Activated CD4-positive, alpha-beta T cell treated with anti-CD3 and anti-CD28 coated beads, Interleukin-2, amount 50 U/mL, for 1 hour (primary cell): ENCODE results near the gene ADAM10.
"Not testable (repeated sequence)": the region's sequence is repeated elsewhere in the genome, so short reads cannot be mapped to it uniquely, and the experiment has no call there.

Experiments used
- DNase-seq: peaks from one replicate; pipeline ENCODE4 v3.0.0-alpha.2; 2020

ADAM10 gene

GRCh38 chr15:58749532-58750337 lies at the start of gene ADAM10:
ADAM10 (minus strand) TSS chr15:58749707; CDS start chr15:58749534, 173 bp downstream.
- DNase-seq, result peak; percentile 97

- DNase-seq, result no peak
Observed at GRCh38 chr15:58797505-58797904, 48.0 kb upstream of the ADAM10 start.

- DNase-seq, result no peak
Observed at GRCh38 chr15:58795825-58796224, 46.3 kb upstream of the ADAM10 start.

- no peak for DNase-seq
Observed at GRCh38 chr15:58793862-58794261, 44.4 kb upstream of the ADAM10 start.

- DNase-seq, result no peak
Observed at GRCh38 chr15:58788056-58788710, 38.7 kb upstream of the ADAM10 start.

- no peak for DNase-seq
Observed at GRCh38 chr15:58785355-58785754, 35.8 kb upstream of the ADAM10 start.

GRCh38 chr15:58779554-58779953 lies 30.0 kb upstream of the ADAM10 start:
- DNase-seq, result no peak

GRCh38 chr15:58777107-58777506 lies 27.6 kb upstream of the ADAM10 start:
- no peak for DNase-seq

- no peak for DNase-seq
Observed at GRCh38 chr15:58775402-58775801, 25.9 kb upstream of the ADAM10 start.

- DNase-seq, result no peak
Observed at GRCh38 chr15:58773024-58773423, 23.5 kb upstream of the ADAM10 start.

- DNase-seq, result no peak
Observed at GRCh38 chr15:58771621-58772250, 22.2 kb upstream of the ADAM10 start.

GRCh38 chr15:58770857-58771620 lies 21.5 kb upstream of the ADAM10 start, which contains the start of gene MINDY2:
MINDY2 (plus strand) TSS chr15:58771302; CDS start chr15:58771396, 94 bp downstream.
- DNase-seq, result peak; percentile 93

GRCh38 chr15:58770519-58770856 lies 21.0 kb upstream of the ADAM10 start:
- no peak for DNase-seq

GRCh38 chr15:58768601-58769004 lies 19.1 kb upstream of the ADAM10 start:
- not testable (repeated sequence) for DNase-seq

GRCh38 chr15:58766290-58766689 lies 16.8 kb upstream of the ADAM10 start:
- no peak for DNase-seq

GRCh38 chr15:58764468-58764867 lies 15.0 kb upstream of the ADAM10 start:
- DNase-seq, result no peak

- DNase-seq, result no peak
Observed at GRCh38 chr15:58762731-58763130, 13.2 kb upstream of the ADAM10 start.

GRCh38 chr15:58762285-58762684 lies 12.8 kb upstream of the ADAM10 start:
- DNase-seq, result no peak

- no peak for DNase-seq
Observed at GRCh38 chr15:58761010-58761388, 11.5 kb upstream of the ADAM10 start.

- no peak for DNase-seq
Observed at GRCh38 chr15:58760385-58761009, 11.0 kb upstream of the ADAM10 start.

- DNase-seq, result no peak
Observed at GRCh38 chr15:58758141-58758540, 8.6 kb upstream of the ADAM10 start.

- DNase-seq, result no peak
Observed at GRCh38 chr15:58755956-58756355, 6.4 kb upstream of the ADAM10 start.

- no peak for DNase-seq
Observed at GRCh38 chr15:58755350-58755749, 5.8 kb upstream of the ADAM10 start.
